GM12878 (cell line): Measurements from ENCODE around the gene LRBA. TPM values are rescaled to one million over a fixed set of nuclear protein-coding genes. Genes with fewer than 3 reads are reported as not detected.

ENCODE experiments used
- ATAC-seq: fragments of 200-7000 bp; cut with Tn5 transposase; 3 replicates; pipeline ENCODE4 v1.9.1; 2020; ENCODE audit warnings: mild to moderate bottlenecking, moderate library complexity
- BruUV-seq: library from RNA; stranded (reverse); fragments of 400-500 nt; replicated peaks from 2 replicates; lab custom pipeline; 2021; lab: Mats Ljungman, UMichigan
- CTCF ChIA-PET: fragments of 300-600 bp; sonication (Branson Sonifier 250); formaldehyde crosslinking; extraction: SDS; loops from one replicate; lab custom pipeline; 2021; ENCODE audit warnings: inconsistent platforms; lab: Yijun Ruan, JAX
- POLR2A ChIA-PET: fragments of 350-600 bp; formaldehyde crosslinking; extraction: SDS; loops from one replicate; lab custom pipeline; 2021; ENCODE audit warnings: inconsistent platforms; lab: Charles Lee
- RAD21 ChIA-PET: fragments of 300-600 bp; sonication (Branson Sonifier 250); formaldehyde crosslinking; loops from one replicate; lab custom pipeline; 2023; ENCODE audit warnings: antibody characterized with exemption; ENCODE audit not compliant: unreplicated experiment; lab: Charles Lee
- SMC1A ChIA-PET: fragments of 300-600 bp; sonication (Branson Sonifier 250); formaldehyde crosslinking; loops from one replicate; lab custom pipeline; 2023; ENCODE audit not compliant: unreplicated experiment, uncharacterized antibody; lab: Charles Lee
- DNase-seq: peaks from one replicate; pipeline ENCODE4 v3.0.0-alpha.2; 2011; ENCODE audit warnings: low read depth, low spot score
- FAIRE-seq: peaks from 3 replicates; lab custom pipeline; 2011; peaks lifted over from hg19 to GRCh38; lab: Jason Lieb, UNC
- H2AFZ ChIP-seq: 2 replicates; pipeline ENCODE4 v1.6.0; 2011; ENCODE audit warnings: low read depth, low read length, control low read depth; ENCODE audit not compliant: control insufficient read depth
- H3K27ac ChIP-seq: 2 replicates; pipeline ENCODE4 v1.5.1; 2011; ENCODE audit warnings: control low read depth; ENCODE audit not compliant: control insufficient read depth, insufficient read depth
- H3K27me3 ChIP-seq, 2 experiments: replicated peaks in 1 of 2; 2 replicates each; pipeline versions ENCODE4 v1.6.0 to v1.6.1; 2011; ENCODE audit warnings: low read length in 1 of 2; ENCODE audit not compliant: control insufficient read depth in 2 of 2, insufficient read depth in 2 of 2
- H3K36me3 ChIP-seq, 2 experiments: 2 replicates each; pipeline ENCODE4 v1.5.1; 2011; ENCODE audit warnings: low read length in 1 of 2; ENCODE audit not compliant: control insufficient read depth in 2 of 2, insufficient read depth in 2 of 2
- H3K4me1 ChIP-seq: 2 replicates; pipeline ENCODE4 v1.6.1; 2011; ENCODE audit warnings: mild to moderate bottlenecking, low read length, moderate library complexity, mixed read lengths; ENCODE audit not compliant: control insufficient read depth, insufficient read depth
- H3K4me2 ChIP-seq: 2 replicates; pipeline ENCODE4 v1.6.0; 2011; ENCODE audit warnings: control low read depth; ENCODE audit not compliant: control insufficient read depth, insufficient read depth
- H3K4me3 ChIP-seq: fragments of 200-600 bp; sonication (generic); 2 replicates; pipeline ENCODE4 v1.5.1; 2016
- H3K79me2 ChIP-seq: 2 replicates; pipeline ENCODE4 v1.6.0; 2011; ENCODE audit warnings: low read length; ENCODE audit not compliant: control insufficient read depth, insufficient read depth
- H3K9ac ChIP-seq: 2 replicates; pipeline ENCODE4 v1.8.0; 2011; ENCODE audit warnings: low read length, control low read depth, mixed read lengths; ENCODE audit not compliant: control insufficient read depth, insufficient read depth
- H3K9me3 ChIP-seq: replicated peaks from 3 replicates; pipeline ENCODE4 v1.5.1; 2011; ENCODE audit warnings: mild to moderate bottlenecking, low read length; ENCODE audit not compliant: control insufficient read depth, insufficient read depth
- H4K20me1 ChIP-seq: 2 replicates; pipeline ENCODE4 v1.6.0; 2011; ENCODE audit not compliant: control insufficient read depth, insufficient read depth
- ATF7 ChIP-seq: fragments of 450-650 bp; IDR thresholded peaks from 2 replicates; pipeline ENCODE4 v1.6.1; 2016; ENCODE audit warnings: low read depth, mild to moderate bottlenecking
- CBFB ChIP-seq: IDR thresholded peaks from 2 replicates; pipeline ENCODE4 v1.6.1; 2016; ENCODE audit warnings: antibody characterized with exemption, low read depth
- EGR1 ChIP-seq, 2 experiments: IDR thresholded peaks; 1 replicate in 1 of 2; 2 replicates in 1 of 2; pipeline ENCODE4 v1.6.1; 2011 to 2012; ENCODE audit warnings: low read depth in 2 of 2, low read length in 2 of 2, borderline replicate concordance in 1 of 2, mild to moderate bottlenecking in 1 of 2, moderate library complexity in 1 of 2
- RAD51 ChIP-seq: fragments of 450-650 bp; IDR thresholded peaks from 2 replicates; pipeline ENCODE4 v1.6.1; 2016; ENCODE audit warnings: moderate library complexity, mild to moderate bottlenecking, inconsistent platforms
- RB1 ChIP-seq: fragments of 450-650 bp; formaldehyde crosslinking; IDR thresholded peaks from 2 replicates; pipeline ENCODE4 v1.6.1; 2017; ENCODE audit warnings: mild to moderate bottlenecking, borderline replicate concordance
- SMAD5 ChIP-seq: IDR thresholded peaks from 2 replicates; pipeline ENCODE4 v1.6.1; 2016; ENCODE audit warnings: antibody characterized with exemption, low read depth
- YY1 ChIP-seq: IDR thresholded peaks from 2 replicates; pipeline ENCODE4 v1.6.1; 2011; ENCODE audit warnings: low read depth, mild to moderate bottlenecking, low read length
- ZNF24 ChIP-seq: fragments of 450-650 bp; IDR thresholded peaks from 2 replicates; pipeline ENCODE4 v1.6.1; 2017; ENCODE audit warnings: antibody characterized with exemption, mild to moderate bottlenecking
- WGBS: methylation state at CpG from one replicate; pipeline ENCODE4 v1.1.6; 2016; ENCODE audit warnings: low lambda C conversion rate; ENCODE audit not compliant: insufficient replicate concordance, insufficient coverage; ENCODE audit errors: missing lambda C conversion rate; 5-methylcytosine and 5-hydroxymethylcytosine counted together
- in situ Hi-C: fragments of 300-500 bp; cut with MboI; formaldehyde crosslinking; loops from 9 replicates; pipeline ENCODE4 v1.14.3; 2018; ENCODE audit warnings: mixed read lengths
- intact Hi-C: fragments of 100-400 bp; cut with micrococcal nuclease; formaldehyde crosslinking; loops from one replicate; pipeline ENCODE4 v1.14.2; 2022; ENCODE audit not compliant: unreplicated experiment
- polyA plus RNA-seq, 11 experiments: library from polyadenylated mRNA; depleted of rRNA in 4 of 11; unstranded in 6 of 11; stranded (reverse) in 5 of 11; fragments of >200 nt; fragmentation: Nextera tagmentation in 4 of 11; fragmentation: Illumina TruSeq in 1 of 11; extraction: Ambion mirVana in 4 of 11; extraction: Trizol in 1 of 11; gene quantifications; 1 replicate in 1 of 11; 2 replicates in 10 of 11; pipeline versions ENCODE4 v1.2.1 to v1.2.3, GENCODE V29; 2011 to 2016; ENCODE audit warnings: inconsistent platforms in 2 of 11, missing spikeins in 2 of 11, low read depth in 1 of 11
- total RNA-seq, 4 experiments: library from RNA; depleted of rRNA in 3 of 4; stranded (reverse); fragments of >200 nt in 3 of 4; fragmentation: Illumina TruSeq in 1 of 4; extraction: Trizol in 1 of 4; gene quantifications; 2 replicates each; pipeline versions ENCODE4 v1.2.1 to v1.2.3, GENCODE V29; 2013 to 2021
- TF ChIP-seq, protein P1 (sequence below): fragments of 450-650 bp; formaldehyde crosslinking; IDR thresholded peaks from 2 replicates; pipeline ENCODE4 v1.4.0; 2022; ENCODE audit warnings: mild to moderate bottlenecking, moderate library complexity
- TF ChIP-seq, protein P2 (sequence below): IDR thresholded peaks from 2 replicates; pipeline ENCODE4 v1.6.1; 2011; ENCODE audit warnings: low read depth, low read length, improper control_type of control experiment, borderline replicate concordance
- TF ChIP-seq, protein P3 (sequence below): IDR thresholded peaks from 2 replicates; pipeline ENCODE4 v1.6.1; 2011; ENCODE audit warnings: borderline replicate concordance, low read depth, mild to moderate bottlenecking, moderate library complexity, mixed read lengths, low read length; ENCODE audit not compliant: insufficient read depth; ENCODE audit errors: extremely low read length
- TF ChIP-seq, protein P4 (sequence below): fragments of 150-350 bp; IDR thresholded peaks from 2 replicates; pipeline ENCODE4 v1.6.1; 2014; ENCODE audit warnings: mild to moderate bottlenecking, low read depth, low read length
- TF ChIP-seq, protein P5 (sequence below): IDR thresholded peaks from 2 replicates; pipeline ENCODE4 v1.6.1; 2011; ENCODE audit warnings: low read depth, mild to moderate bottlenecking, low read length, moderate library complexity, borderline replicate concordance; ENCODE audit errors: extremely low read depth

LRBA gene
- total and polyA plus RNA-seq, 10 of the 15 experiments (the other 5 are each of a cell fraction or from before 2014, with no cell fraction given) = 20.3 to 93.4 (median 55.0) TPM

DNA sequence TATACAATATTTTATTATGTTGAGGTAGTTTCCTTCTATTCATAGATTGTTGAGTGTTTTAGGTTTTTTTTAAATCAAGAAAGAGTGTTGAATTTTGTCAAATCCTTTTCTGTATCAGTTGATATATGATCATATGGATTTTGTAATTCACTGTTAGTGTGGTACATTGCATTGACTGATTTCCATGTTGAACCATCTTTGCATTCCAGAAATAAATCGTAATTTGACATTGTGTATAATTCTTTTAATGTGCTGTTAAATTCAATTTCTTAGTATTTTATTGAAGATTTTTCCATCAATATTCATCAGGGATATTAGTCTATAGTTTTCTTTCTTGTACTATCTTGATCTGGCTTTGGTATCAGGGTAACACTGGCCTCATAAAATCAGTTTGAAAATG is 103.8 kb downstream of the LRBA start (continued):
- TF ChIP-seq, protein P1, sequence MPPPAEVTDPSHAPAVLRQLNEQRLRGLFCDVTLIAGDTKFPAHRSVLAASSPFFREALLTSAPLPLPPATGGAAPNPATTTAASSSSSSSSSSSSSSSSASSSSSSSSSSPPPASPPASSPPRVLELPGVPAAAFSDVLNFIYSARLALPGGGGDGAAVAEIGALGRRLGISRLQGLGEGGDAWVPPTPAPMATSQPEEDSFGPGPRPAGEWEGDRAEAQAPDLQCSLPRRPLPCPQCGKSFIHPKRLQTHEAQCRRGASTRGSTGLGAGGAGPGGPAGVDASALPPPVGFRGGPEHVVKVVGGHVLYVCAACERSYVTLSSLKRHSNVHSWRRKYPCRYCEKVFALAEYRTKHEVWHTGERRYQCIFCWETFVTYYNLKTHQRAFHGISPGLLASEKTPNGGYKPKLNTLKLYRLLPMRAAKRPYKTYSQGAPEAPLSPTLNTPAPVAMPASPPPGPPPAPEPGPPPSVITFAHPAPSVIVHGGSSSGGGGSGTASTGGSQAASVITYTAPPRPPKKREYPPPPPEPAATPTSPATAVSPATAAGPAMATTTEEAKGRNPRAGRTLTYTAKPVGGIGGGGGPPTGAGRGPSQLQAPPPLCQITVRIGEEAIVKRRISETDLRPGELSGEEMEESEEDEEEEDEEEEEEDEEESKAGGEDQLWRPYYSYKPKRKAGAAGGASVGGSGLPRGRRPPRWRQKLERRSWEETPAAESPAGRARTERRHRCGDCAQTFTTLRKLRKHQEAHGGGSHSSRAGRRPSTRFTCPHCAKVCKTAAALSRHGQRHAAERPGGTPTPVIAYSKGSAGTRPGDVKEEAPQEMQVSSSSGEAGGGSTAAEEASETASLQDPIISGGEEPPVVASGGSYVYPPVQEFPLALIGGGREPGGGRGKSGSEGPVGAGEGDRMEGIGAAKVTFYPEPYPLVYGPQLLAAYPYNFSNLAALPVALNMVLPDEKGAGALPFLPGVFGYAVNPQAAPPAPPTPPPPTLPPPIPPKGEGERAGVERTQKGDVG (CRISPR knock-in tag) = no peak
- TF ChIP-seq, protein P2, sequence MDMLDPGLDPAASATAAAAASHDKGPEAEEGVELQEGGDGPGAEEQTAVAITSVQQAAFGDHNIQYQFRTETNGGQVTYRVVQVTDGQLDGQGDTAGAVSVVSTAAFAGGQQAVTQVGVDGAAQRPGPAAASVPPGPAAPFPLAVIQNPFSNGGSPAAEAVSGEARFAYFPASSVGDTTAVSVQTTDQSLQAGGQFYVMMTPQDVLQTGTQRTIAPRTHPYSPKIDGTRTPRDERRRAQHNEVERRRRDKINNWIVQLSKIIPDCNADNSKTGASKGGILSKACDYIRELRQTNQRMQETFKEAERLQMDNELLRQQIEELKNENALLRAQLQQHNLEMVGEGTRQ = no peak
- TF ChIP-seq, protein P3, sequence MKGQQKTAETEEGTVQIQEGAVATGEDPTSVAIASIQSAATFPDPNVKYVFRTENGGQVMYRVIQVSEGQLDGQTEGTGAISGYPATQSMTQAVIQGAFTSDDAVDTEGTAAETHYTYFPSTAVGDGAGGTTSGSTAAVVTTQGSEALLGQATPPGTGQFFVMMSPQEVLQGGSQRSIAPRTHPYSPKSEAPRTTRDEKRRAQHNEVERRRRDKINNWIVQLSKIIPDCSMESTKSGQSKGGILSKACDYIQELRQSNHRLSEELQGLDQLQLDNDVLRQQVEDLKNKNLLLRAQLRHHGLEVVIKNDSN = no peak

DNA sequence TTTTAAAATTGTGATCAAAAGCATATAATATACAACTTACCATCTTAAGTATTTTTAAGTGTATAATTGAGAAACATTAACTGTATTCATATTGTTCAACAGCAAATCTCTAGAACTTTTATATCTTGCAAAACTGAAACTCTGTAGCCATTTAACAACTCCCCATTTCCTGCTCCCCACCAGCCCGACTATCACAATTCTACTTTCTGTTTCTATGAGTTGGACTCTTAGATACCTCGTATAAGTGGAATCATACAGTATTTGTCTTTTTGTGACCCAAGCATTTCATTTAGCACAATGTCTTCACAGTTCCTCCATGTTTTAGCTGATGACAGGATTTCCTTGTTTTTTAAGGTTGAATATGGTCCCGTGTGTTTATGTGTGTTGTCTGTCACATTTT is 106.0 kb downstream of the LRBA start:
- FAIRE-seq (no peak), ATAC-seq (peak; percentile 78), DNase-seq (no peak)
- 45% methylated on average over 3 of the region's 3 CpGs for WGBS
- no peak overlapping the region for H3K4me2 ChIP-seq
- intact Hi-C loops = no loop called here
- no peak overlapping the region for H3K9ac ChIP-seq
- no peaks in the 10 kb centered on the region for H4K20me1 ChIP-seq
- peaks cover 0 to 19% of the 10 kb centered on the region in 2 experiments; a peak in 2 of 4 replicates for H3K36me3 ChIP-seq
- in situ Hi-C loops = no loop called here
- BruUV-seq = no TSS peak
- SMC1A ChIA-PET = no interaction called here
- no peaks in the 10 kb centered on the region for H3K4me1 ChIP-seq
- no peaks in the 10 kb centered on the region for H3K79me2 ChIP-seq
- H3K27me3 ChIP-seq = no peaks in the 10 kb centered on the region
- no peak overlapping the region for H3K27ac ChIP-seq
- peaks cover 8% of the 10 kb centered on the region for H3K9me3 ChIP-seq
- H3K4me3 ChIP-seq = no peak overlapping the region
- CTCF ChIA-PET = no interaction called here
- POLR2A ChIA-PET = interaction anchor here (1.6 kb wide), 1 partner anchor 25 kb away, joined by 4 read pairs; no protein-coding TSS in a partner anchor
- RAD21 ChIA-PET = no interaction called here
- no peak overlapping the region for H2AFZ ChIP-seq
- TF ChIP-seq YY1 = no peak
- no peak for TF ChIP-seq EGR1 (IDR thresholded peaks at IDR 0.05; ENCODE audit: borderline replicate concordance in 1 of 2, low read depth in 2 of 2, low read length in 2 of 2)
- TF ChIP-seq, protein P4, sequence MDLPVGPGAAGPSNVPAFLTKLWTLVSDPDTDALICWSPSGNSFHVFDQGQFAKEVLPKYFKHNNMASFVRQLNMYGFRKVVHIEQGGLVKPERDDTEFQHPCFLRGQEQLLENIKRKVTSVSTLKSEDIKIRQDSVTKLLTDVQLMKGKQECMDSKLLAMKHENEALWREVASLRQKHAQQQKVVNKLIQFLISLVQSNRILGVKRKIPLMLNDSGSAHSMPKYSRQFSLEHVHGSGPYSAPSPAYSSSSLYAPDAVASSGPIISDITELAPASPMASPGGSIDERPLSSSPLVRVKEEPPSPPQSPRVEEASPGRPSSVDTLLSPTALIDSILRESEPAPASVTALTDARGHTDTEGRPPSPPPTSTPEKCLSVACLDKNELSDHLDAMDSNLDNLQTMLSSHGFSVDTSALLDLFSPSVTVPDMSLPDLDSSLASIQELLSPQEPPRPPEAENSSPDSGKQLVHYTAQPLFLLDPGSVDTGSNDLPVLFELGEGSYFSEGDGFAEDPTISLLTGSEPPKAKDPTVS = no peak
- TF ChIP-seq CBFB = no peak
- TF ChIP-seq, protein P3 = no peak
- TF ChIP-seq SMAD5 = no peak
- no peak for TF ChIP-seq ZNF24
- TF ChIP-seq, protein P5, sequence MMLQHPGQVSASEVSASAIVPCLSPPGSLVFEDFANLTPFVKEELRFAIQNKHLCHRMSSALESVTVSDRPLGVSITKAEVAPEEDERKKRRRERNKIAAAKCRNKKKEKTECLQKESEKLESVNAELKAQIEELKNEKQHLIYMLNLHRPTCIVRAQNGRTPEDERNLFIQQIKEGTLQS = no peak
- TF ChIP-seq ATF7 = no peak
- no peak for TF ChIP-seq RB1
- no peak for TF ChIP-seq RAD51
